SW 1271 (cell line): ENCODE measurements around the gene MTHFD1.

Source experiments
- DNase-seq, 2 experiments: peaks; one replicate each; lab custom pipeline; 2025; lab: John Stamatoyannopoulos, UW

MTHFD1 gene

GRCh38 chr14:64407329-64407728 lies 19.2 kb downstream of the MTHFD1 start:
- DNase-seq: no peak

- no peak for DNase-seq
These were observed 21.2 kb downstream of the MTHFD1 start for GRCh38 chr14:64409126-64409920.

GRCh38 chr14:64410084-64410774 lies 22.1 kb downstream of the MTHFD1 start:
- DNase-seq: no peak

- no peak for DNase-seq
These were observed 22.8 kb downstream of the MTHFD1 start for GRCh38 chr14:64411001-64411400.

GRCh38 chr14:64412237-64412636 lies 24.1 kb downstream of the MTHFD1 start:
- no peak for DNase-seq

- DNase-seq: no peak
These were observed 28.3 kb downstream of the MTHFD1 start for GRCh38 chr14:64416348-64416932.

- DNase-seq: no peak
These were observed 29.1 kb downstream of the MTHFD1 start for GRCh38 chr14:64417055-64417770.

- no peak for DNase-seq
These were observed 29.6 kb downstream of the MTHFD1 start for GRCh38 chr14:64417771-64418125.

- no peak for DNase-seq
These were observed 30.9 kb downstream of the MTHFD1 start for GRCh38 chr14:64419003-64419402.

- peak; percentile 47 to 79 for DNase-seq
These were observed 33.0 kb downstream of the MTHFD1 start for GRCh38 chr14:64421166-64421565.

GRCh38 chr14:64422005-64422404 lies 33.9 kb downstream of the MTHFD1 start:
- no peak for DNase-seq

GRCh38 chr14:64422756-64423155 lies 34.6 kb downstream of the MTHFD1 start:
- no peak for DNase-seq

- DNase-seq: no peak
These were observed 35.8 kb downstream of the MTHFD1 start for GRCh38 chr14:64423987-64424386.

- no peak for DNase-seq
These were observed 46.4 kb downstream of the MTHFD1 start for GRCh38 chr14:64434528-64434927.

GRCh38 chr14:64438181-64438841 lies 50.2 kb downstream of the MTHFD1 start:
- DNase-seq: peak in 1 of 2 experiments; percentile 32

- no peak for DNase-seq
These were observed 51.0 kb downstream of the MTHFD1 start for GRCh38 chr14:64439141-64439540.

- no peak for DNase-seq
These were observed 52.3 kb downstream of the MTHFD1 start for GRCh38 chr14:64440494-64440893.

GRCh38 chr14:64442300-64442988 lies 54.3 kb downstream of the MTHFD1 start:
- no peak for DNase-seq

- no peak for DNase-seq
These were observed 56.0 kb downstream of the MTHFD1 start for GRCh38 chr14:64444140-64444539.

GRCh38 chr14:64444984-64445845 lies 57.1 kb downstream of the MTHFD1 start:
- peak in 1 of 2 experiments; percentile 26 for DNase-seq
